SK-N-SH treated with all-trans-retinoic acid at 6 μM for 48 hours (cell line): Measurements from ENCODE around the gene ARHGEF10L.
"Not testable (repeated sequence)": the region's sequence is repeated elsewhere in the genome, so short reads cannot be mapped to it uniquely, and the experiment has no call there.

Experiments used
- ATAC-seq: fragments of 200-7000 bp; cut with Tn5 transposase; 3 replicates; pipeline ENCODE4 v1.9.1; 2020; ENCODE audit warnings: mild to moderate bottlenecking, moderate library complexity
- ARNTL ChIP-seq: fragments of 450-650 bp; formaldehyde crosslinking; IDR thresholded peaks from 2 replicates; pipeline ENCODE4 v1.5.0; 2020; ENCODE audit warnings: low read depth, mild to moderate bottlenecking, moderate library complexity, borderline replicate concordance
- BACH2 ChIP-seq: fragments of 250-450 bp; sonication (Bioruptor Pico); IDR thresholded peaks from 2 replicates; pipeline ENCODE4 v1.9.0; 2021; ENCODE audit warnings: mild to moderate bottlenecking, borderline replicate concordance
- CSDC2 ChIP-seq: fragments of 250-450 bp; sonication (Bioruptor Pico); IDR thresholded peaks from 2 replicates; pipeline ENCODE4 v1.5.0; 2020; ENCODE audit warnings: mild to moderate bottlenecking, moderate library complexity
- CSRNP3 ChIP-seq: fragments of 250-450 bp; sonication (Bioruptor Pico); IDR thresholded peaks from 2 replicates; pipeline ENCODE4 v1.5.1; 2021; ENCODE audit warnings: mild to moderate bottlenecking, moderate library complexity
- ESRRG ChIP-seq: fragments of 250-450 bp; sonication (Bioruptor Pico); IDR thresholded peaks from 2 replicates; pipeline ENCODE4 v1.6.1; 2021; ENCODE audit warnings: mild to moderate bottlenecking
- GLIS3 ChIP-seq: fragments of 250-450 bp; sonication (Bioruptor Pico); IDR thresholded peaks from 2 replicates; pipeline ENCODE4 v1.5.0; 2020; ENCODE audit warnings: mild to moderate bottlenecking, moderate library complexity
- PPARA ChIP-seq: fragments of 250-450 bp; sonication (Bioruptor Pico); IDR thresholded peaks from 2 replicates; pipeline ENCODE4 v1.5.0; 2020; ENCODE audit warnings: mild to moderate bottlenecking, borderline replicate concordance
- RARB ChIP-seq: fragments of 250-450 bp; sonication (Bioruptor Pico); IDR thresholded peaks from 2 replicates; pipeline ENCODE4 v1.8.0; 2021; ENCODE audit warnings: mild to moderate bottlenecking, moderate library complexity
- SNAI2 ChIP-seq: fragments of 250-450 bp; sonication (Bioruptor Pico); IDR thresholded peaks from 2 replicates; pipeline ENCODE4 v1.5.0; 2020; ENCODE audit warnings: mild to moderate bottlenecking, moderate library complexity
- TCF4 ChIP-seq: fragments of 250-450 bp; sonication (Bioruptor Pico); IDR thresholded peaks from 2 replicates; pipeline ENCODE4 v1.8.0; 2021; ENCODE audit warnings: mild to moderate bottlenecking, moderate library complexity, borderline replicate concordance
- TOX ChIP-seq: fragments of 250-450 bp; sonication (Bioruptor Pico); IDR thresholded peaks from 2 replicates; pipeline ENCODE4 v1.8.0; 2021; ENCODE audit warnings: mild to moderate bottlenecking, moderate library complexity, borderline replicate concordance
- ZFP3 ChIP-seq: fragments of 250-450 bp; sonication (Bioruptor Pico); IDR thresholded peaks from 2 replicates; pipeline ENCODE4 v1.5.0; 2020; ENCODE audit warnings: mild to moderate bottlenecking, moderate library complexity
- ZFP30 ChIP-seq: fragments of 450-650 bp; formaldehyde crosslinking; IDR thresholded peaks from 2 replicates; pipeline ENCODE4 v1.5.0; 2022; ENCODE audit warnings: mild to moderate bottlenecking, moderate library complexity
- ZNF565 ChIP-seq: fragments of 450-650 bp; formaldehyde crosslinking; conservative IDR thresholded peaks from 2 replicates; pipeline ENCODE4 v1.5.0; 2020; ENCODE audit warnings: low read depth, mild to moderate bottlenecking, moderate library complexity
- ZNF70 ChIP-seq: fragments of 450-650 bp; formaldehyde crosslinking; IDR thresholded peaks from 2 replicates; pipeline ENCODE4 v1.5.0; 2020; ENCODE audit warnings: mild to moderate bottlenecking, moderate library complexity
- ZNF8 ChIP-seq: fragments of 450-650 bp; formaldehyde crosslinking; IDR thresholded peaks from 2 replicates; pipeline ENCODE4 v1.5.0; 2020; ENCODE audit warnings: mild to moderate bottlenecking, moderate library complexity
- TF ChIP-seq, protein P1 (sequence below): fragments of 250-450 bp; sonication (Bioruptor Pico); IDR thresholded peaks from 2 replicates; pipeline ENCODE4 v1.8.0; 2021; ENCODE audit warnings: low read depth, mild to moderate bottlenecking, moderate library complexity, borderline replicate concordance
- TF ChIP-seq, protein P2 (sequence below): fragments of 250-450 bp; sonication (Bioruptor Pico); IDR thresholded peaks from 2 replicates; pipeline ENCODE4 v1.5.0; 2020; ENCODE audit warnings: mild to moderate bottlenecking, moderate library complexity
- TF ChIP-seq, protein P3 (sequence below): fragments of 250-450 bp; sonication (Bioruptor Pico); IDR thresholded peaks from 2 replicates; pipeline ENCODE4 v1.8.0; 2020; ENCODE audit warnings: mild to moderate bottlenecking, moderate library complexity, borderline replicate concordance
- TF ChIP-seq, protein P4 (sequence below): fragments of 250-450 bp; sonication (Bioruptor Pico); IDR thresholded peaks from 2 replicates; pipeline ENCODE4 v1.5.1; 2020; ENCODE audit warnings: low read depth, mild to moderate bottlenecking, moderate library complexity

ARHGEF10L gene

DNA sequence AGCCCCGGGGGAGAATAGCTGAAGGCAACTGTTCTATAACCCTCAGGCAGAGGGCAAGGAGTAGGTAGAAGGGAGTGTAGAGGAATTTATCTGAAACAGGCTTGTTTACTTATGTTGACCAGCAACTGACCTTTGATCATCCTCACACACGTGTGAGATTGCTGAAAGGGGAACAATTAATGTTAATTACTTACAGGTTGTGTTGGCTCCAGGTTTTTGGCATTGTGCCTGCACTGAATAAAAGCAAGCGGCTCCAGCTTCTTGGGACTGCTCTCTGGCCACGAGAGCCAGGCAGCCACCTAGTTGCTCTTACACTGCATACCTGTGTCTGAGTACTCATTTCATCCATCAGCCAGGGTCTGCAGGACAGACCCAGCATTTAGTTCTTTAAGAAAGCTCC lies 41.3 kb upstream of the ARHGEF10L start:
- no peak for TF ChIP-seq ZFP30 (CRISPR knock-in tag)
- no peak for TF ChIP-seq ARNTL
- no peak for TF ChIP-seq ZNF565 (CRISPR knock-in tag)
- no peak for TF ChIP-seq RARB (CRISPR knock-in tag)
- no peak for TF ChIP-seq BACH2 (CRISPR knock-in tag)
- TF ChIP-seq, protein P1, sequence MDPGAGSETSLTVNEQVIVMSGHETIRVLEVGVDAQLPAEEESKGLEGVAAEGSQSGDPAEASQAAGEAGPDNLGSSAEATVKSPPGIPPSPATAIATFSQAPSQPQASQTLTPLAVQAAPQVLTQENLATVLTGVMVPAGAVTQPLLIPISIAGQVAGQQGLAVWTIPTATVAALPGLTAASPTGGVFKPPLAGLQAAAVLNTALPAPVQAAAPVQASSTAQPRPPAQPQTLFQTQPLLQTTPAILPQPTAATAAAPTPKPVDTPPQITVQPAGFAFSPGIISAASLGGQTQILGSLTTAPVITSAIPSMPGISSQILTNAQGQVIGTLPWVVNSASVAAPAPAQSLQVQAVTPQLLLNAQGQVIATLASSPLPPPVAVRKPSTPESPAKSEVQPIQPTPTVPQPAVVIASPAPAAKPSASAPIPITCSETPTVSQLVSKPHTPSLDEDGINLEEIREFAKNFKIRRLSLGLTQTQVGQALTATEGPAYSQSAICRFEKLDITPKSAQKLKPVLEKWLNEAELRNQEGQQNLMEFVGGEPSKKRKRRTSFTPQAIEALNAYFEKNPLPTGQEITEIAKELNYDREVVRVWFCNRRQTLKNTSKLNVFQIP (CRISPR knock-in tag) = no peak
- TF ChIP-seq, protein P2, sequence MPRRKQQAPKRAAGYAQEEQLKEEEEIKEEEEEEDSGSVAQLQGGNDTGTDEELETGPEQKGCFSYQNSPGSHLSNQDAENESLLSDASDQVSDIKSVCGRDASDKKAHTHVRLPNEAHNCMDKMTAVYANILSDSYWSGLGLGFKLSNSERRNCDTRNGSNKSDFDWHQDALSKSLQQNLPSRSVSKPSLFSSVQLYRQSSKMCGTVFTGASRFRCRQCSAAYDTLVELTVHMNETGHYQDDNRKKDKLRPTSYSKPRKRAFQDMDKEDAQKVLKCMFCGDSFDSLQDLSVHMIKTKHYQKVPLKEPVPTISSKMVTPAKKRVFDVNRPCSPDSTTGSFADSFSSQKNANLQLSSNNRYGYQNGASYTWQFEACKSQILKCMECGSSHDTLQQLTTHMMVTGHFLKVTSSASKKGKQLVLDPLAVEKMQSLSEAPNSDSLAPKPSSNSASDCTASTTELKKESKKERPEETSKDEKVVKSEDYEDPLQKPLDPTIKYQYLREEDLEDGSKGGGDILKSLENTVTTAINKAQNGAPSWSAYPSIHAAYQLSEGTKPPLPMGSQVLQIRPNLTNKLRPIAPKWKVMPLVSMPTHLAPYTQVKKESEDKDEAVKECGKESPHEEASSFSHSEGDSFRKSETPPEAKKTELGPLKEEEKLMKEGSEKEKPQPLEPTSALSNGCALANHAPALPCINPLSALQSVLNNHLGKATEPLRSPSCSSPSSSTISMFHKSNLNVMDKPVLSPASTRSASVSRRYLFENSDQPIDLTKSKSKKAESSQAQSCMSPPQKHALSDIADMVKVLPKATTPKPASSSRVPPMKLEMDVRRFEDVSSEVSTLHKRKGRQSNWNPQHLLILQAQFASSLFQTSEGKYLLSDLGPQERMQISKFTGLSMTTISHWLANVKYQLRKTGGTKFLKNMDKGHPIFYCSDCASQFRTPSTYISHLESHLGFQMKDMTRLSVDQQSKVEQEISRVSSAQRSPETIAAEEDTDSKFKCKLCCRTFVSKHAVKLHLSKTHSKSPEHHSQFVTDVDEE = no peak
- TF ChIP-seq, protein P3, sequence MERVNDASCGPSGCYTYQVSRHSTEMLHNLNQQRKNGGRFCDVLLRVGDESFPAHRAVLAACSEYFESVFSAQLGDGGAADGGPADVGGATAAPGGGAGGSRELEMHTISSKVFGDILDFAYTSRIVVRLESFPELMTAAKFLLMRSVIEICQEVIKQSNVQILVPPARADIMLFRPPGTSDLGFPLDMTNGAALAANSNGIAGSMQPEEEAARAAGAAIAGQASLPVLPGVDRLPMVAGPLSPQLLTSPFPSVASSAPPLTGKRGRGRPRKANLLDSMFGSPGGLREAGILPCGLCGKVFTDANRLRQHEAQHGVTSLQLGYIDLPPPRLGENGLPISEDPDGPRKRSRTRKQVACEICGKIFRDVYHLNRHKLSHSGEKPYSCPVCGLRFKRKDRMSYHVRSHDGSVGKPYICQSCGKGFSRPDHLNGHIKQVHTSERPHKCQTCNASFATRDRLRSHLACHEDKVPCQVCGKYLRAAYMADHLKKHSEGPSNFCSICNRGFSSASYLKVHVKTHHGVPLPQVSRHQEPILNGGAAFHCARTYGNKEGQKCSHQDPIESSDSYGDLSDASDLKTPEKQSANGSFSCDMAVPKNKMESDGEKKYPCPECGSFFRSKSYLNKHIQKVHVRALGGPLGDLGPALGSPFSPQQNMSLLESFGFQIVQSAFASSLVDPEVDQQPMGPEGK = no peak
- TF ChIP-seq CSRNP3 = no peak
- ATAC-seq = no peak

- no peak for TF ChIP-seq ZFP3 (CRISPR knock-in tag)
- no peak for TF ChIP-seq TOX (CRISPR knock-in tag)
- no peak for TF ChIP-seq TCF4 (CRISPR knock-in tag)
- no peak for TF ChIP-seq CSDC2
- no peak for TF ChIP-seq GLIS3 (CRISPR knock-in tag)
- TF ChIP-seq RARB (CRISPR knock-in tag) = no peak
- TF ChIP-seq, protein P1 (CRISPR knock-in tag) = no peak
- no peak for TF ChIP-seq PPARA
- ATAC-seq = peak; percentile 100
Observed at GRCh38 chr1:17502326-17502778, 37.1 kb upstream of the ARHGEF10L start.

DNA sequence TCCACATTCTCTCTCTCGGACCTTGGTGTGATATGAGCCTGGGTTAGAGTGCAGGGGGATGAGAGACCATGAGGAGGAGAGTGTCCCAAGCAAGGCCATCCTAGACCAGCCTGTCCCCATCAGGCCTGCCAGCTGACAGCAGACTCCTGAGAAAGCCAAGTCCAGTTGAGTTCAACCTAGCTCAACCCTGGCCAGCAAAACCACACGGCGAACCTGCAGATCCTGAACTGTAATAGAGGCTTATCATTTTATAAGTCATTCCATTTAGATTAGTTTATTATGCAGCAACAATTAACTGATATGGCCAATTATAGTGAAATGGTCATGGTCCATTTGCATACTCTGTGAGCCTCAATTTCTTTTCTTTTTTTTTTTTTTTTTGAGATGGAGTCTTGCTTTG lies 36.4 kb upstream of the ARHGEF10L start:
- TF ChIP-seq PPARA = no peak
- TF ChIP-seq CSRNP3 = no peak
- no peak for TF ChIP-seq ZFP3 (CRISPR knock-in tag)
- TF ChIP-seq, protein P1 (CRISPR knock-in tag) = no peak
- TF ChIP-seq ZNF8 = no peak
- TF ChIP-seq CSDC2 = no peak
- TF ChIP-seq ARNTL = no peak
- TF ChIP-seq SNAI2 (CRISPR knock-in tag) = no peak
- TF ChIP-seq ESRRG (CRISPR knock-in tag) = no peak
- TF ChIP-seq, protein P4, sequence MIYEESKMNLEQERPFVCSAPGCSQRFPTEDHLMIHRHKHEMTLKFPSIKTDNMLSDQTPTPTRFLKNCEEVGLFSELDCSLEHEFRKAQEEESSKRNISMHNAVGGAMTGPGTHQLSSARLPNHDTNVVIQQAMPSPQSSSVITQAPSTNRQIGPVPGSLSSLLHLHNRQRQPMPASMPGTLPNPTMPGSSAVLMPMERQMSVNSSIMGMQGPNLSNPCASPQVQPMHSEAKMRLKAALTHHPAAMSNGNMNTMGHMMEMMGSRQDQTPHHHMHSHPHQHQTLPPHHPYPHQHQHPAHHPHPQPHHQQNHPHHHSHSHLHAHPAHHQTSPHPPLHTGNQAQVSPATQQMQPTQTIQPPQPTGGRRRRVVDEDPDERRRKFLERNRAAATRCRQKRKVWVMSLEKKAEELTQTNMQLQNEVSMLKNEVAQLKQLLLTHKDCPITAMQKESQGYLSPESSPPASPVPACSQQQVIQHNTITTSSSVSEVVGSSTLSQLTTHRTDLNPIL (CRISPR knock-in tag) = no peak
- TF ChIP-seq, protein P3 = no peak
- no peak for TF ChIP-seq BACH2 (CRISPR knock-in tag)
- no peak for TF ChIP-seq ZFP30 (CRISPR knock-in tag)
- TF ChIP-seq ZNF70 (CRISPR knock-in tag) = no peak
- no peak for ATAC-seq

DNA sequence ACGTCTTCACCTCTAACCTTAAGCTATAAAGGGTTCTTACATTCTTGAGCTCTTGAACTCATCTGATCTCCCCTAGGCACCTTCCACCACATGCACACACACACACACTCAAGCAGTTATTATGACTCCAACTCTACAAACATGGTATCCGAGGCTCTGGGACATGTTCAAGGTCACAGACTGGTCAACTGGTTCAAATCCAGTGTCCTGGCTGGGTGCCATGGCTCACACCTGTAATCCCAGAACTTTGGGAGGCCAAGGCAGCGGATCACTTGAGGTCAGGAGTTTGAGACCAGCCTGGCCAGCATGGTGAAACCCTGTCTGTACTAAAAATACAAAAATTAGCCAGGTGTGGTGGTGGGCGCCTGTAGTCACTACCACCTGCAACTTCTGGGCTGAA lies 32.3 kb upstream of the ARHGEF10L start:
- ATAC-seq = not testable (repeated sequence)
